Hypothalamus (tissue), 51 donors: ENCODE results near the gene KLKB1.
A peak's percentile ranks its signal among the peaks of the same experiment; 100 is the strongest.

Source experiments
- DNase-seq, 51 donors: peaks; one replicate each; lab custom pipeline; 2025; lab: John Stamatoyannopoulos, UW

The KLKB1 gene

DNA sequence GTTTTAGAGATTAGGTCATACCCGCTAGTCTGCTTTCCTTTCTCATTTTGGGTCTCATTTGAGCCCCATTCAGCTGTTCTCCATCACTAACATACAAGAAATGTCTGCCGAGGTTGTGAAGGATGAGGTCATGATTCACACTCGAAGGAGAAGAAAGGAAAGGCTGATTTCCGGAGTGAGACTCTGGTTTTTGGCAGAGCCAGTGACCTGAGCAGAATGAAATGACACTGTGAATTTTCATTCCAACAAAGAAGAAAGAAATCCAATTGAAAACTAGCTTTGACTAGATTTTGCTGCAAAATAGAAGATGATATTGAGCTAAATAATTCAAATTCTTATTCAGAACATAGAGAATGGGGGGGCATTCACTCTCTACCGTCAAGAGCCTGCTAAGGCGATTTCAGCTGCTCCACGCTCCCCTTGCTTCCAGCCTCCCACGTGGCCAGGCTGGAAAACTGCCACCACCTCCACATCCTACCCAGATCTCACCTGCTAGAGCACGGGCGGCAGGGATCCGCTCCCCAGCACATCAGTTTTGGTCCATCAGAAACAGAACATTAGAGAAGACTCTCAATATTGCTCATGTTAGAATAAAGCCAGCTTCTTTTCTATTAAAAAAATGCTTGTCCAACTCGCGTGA, 77.7 kb downstream of the KLKB1 start:
- peak in 1 of 51 donors; percentile 7 for DNase-seq

DNA sequence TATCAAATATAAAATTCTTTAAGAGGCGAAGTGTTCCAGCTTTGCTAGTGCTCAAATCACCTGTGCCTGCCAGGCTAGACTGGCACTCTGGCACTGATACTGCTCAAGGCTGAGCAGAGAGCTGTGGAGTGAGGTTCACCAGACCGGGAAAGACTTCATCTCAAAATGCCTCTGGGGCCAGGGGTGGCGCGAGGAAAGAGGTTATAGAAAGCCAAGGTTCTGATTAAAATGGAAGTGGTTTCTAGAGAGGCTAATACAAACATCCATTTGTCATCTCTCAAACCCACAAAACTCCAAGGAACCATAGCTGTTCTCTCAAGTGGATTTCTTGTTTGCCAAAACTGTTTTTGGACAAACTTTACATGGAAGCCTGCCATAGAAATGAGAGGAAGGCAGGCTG, 80.2 kb downstream of the KLKB1 start:
- DNase-seq = no peak

DNA sequence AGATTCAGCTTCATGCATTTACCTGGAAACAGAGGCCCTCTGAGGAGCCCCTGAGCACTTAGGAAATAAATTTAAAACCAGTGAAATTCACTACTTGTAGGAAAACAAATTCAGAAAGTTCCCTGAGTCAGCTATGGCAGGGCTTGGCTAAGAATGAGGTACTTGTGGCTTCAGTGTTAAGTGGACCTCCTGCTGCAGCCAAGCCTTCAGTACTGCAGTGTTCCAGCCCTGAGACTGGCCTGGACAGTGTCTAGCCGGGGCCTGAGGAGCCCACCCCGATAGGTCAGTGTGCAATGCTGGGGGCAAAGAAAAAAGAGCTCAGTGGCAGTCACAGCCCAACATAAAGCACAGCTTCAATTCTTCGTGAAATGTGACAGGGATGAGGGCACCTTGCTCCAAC, 80.6 kb downstream of the KLKB1 start:
- DNase-seq = no peak
